ENCODE results near the gene COTL1.

- TF ChIP-seq CTCF (conservative IDR thresholded peaks at IDR 0.05 in 1 of 2, IDR thresholded peaks at IDR 0.05 in 1 of 2; ENCODE audit: extremely low read depth in 1 of 2, insufficient read depth in 1 of 2, low read depth in 1 of 2, low read length in 2 of 2) (no peak), EZH2 (IDR thresholded peaks at IDR 0.05; ENCODE audit: borderline replicate concordance, low read length) (no peak)
Observed at GRCh38 chr16:84537491-84538151, 80.3 kb downstream of the COTL1 start.
